SW 1271 (cell line): Measurements from ENCODE around the gene WWOX.

ENCODE experiments used
- DNase-seq, 2 experiments: peaks; one replicate each; lab custom pipeline; 2025; lab: John Stamatoyannopoulos, UW

Gene WWOX

DNA sequence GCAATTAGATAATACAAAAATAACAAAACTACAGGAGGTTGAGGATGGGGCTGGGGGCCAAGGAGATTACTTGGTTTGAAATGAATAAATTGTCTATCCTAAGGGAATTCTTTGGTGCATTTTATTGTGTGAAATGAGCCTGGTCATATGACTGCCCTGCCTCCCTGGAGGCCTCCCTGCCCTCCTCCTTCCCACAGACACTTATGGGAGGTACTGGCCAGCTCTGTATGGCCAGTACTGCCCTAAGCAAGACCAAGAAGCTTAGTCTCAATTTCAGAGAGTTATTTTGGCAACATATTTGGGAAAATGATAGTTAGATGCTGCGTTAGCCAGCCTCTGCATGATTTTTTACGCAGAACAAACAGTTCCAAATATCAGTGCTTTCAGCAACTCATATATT is 511.9 kb downstream of the WWOX start:
- no peak for DNase-seq

DNA sequence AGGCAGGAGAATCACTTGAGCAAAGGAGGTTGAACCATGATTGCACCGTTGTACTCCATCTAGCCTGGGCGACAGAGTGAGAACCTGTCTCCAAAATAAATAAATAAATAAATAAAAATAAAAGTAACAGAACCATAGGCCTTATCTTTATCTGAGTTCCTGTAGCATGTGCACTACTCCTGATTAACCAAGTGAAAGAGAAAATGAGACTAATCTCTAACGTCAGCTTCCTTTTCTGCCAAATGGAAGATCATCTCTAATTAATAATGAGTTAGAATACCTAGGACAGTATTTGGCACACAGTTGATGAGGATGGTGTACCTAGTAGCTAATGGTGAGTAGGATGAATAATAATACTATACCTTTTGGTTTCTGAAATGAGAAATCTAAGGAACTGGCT is 520.4 kb downstream of the WWOX start:
- no peak for DNase-seq

DNA sequence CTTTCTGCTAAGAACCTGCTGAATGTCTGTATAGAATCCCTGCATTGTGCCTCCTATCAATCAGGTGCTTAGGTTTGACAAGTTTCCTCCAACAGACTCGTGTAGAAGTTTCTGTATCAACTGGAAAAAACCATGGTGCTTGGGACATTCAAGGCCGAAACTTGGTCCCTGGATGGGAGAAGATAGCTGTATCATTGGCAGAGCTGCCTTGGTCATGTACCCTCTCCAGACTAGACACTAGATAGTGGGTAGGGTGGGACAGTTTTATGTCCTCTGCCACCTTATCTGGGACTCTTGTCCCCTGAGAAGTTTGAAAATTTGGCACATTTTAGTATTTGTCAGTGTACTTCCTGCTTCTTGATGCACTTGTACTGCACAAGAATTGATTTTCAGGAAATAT is 520.8 kb downstream of the WWOX start:
- DNase-seq: no peak

DNA sequence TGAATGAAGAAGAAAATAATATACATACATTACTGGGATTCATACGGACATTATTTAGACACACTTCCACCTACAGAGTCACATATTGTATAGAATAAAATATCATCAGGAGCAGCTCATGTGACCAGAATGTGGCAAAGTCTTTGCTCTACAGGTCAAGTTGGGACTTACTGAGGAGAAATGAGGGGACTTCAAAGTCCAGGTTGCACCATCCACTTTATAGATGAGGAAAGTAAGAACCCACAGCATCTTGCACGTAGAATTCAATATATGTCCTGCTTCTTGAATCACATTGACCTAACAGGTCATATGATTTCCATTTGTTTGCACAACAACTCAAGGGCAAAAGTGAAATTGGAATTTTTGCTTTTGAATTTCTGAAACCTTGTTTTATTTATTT is 524.3 kb downstream of the WWOX start:
- DNase-seq: no peak

DNA sequence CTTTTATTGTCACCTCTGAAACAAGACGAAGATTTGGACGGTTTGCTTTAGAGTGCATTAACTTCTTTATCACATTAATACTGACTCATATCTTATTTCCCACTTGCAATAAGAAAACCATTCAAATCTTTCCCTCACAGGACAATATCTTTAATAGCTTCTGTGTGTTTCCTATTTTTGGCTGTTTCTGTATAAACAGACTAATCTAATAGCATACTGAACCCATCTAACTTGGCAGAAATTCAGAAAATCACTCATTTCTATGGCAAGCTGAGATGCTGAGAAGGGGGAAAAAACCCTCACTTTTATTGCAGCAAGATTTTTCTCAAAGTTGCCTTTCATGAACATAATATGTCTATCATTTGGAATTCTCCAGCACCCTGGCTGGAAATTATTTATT is 524.9 kb downstream of the WWOX start:
- DNase-seq: no peak

DNA sequence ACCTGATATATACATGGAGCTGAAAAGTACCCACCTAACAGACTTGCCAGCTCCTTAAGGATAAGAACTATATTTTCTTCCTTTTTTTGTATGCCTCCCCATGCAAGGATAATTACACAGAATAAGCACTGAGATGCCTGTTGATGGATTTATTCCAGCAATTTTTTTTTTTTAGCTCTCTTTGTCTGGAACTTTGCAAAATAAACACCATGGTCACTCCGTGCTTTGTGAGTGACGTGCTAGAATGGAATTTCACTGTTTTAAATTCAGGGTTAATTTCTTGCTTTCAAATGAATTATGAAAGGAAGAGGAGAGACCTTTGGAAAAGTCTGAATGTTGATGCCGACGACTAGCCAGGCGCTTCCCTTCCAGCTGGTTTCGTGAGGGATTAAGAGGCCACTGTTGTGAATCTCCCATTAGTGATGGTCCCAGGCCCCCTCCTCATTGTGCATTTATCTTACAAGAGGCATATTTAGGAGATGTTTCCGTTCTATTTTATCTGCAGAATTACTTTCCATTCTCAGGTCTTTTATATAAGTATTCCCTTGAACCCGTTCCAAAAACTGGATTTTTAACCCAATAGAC is 529.1 kb downstream of the WWOX start:
- DNase-seq: no peak

DNA sequence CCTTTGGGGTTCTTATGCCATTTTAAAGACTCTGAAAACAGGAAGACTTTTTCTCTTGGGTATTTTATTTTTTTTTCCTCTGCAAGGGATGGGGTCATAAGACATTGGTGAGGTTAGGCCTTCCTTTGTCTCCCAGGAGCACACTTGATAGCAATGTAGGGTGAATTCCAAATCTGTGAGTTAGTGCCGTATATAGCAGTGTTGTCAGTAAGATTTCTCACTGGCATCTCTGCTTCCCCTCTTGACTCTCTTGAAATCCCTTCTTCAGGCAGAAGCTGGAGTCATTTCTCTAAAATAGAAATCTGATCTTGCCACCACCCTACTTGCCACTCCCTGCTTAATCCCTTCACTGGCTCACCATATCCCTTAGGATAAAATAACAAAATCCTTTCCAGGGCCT is 529.7 kb downstream of the WWOX start:
- no peak for DNase-seq

DNA sequence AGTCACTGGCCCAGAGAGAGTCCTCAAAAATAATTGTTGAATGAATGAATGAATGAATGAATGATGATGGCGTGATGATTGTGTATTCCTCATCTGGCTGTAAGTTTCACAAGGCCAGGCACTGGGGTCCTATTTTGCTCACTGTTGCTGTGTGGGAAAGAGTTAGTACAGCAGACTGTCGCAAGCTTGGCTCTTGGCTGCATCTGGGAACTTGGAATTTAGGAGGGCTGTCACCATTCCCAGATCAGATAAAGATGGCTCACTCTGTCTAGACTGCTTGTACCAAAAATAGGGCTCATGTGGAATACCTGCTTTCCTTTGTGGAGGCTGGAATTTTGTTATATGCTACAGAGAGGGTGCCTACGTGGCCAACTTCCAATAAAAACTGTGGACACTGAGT is 530.6 kb downstream of the WWOX start:
- DNase-seq: no peak

DNA sequence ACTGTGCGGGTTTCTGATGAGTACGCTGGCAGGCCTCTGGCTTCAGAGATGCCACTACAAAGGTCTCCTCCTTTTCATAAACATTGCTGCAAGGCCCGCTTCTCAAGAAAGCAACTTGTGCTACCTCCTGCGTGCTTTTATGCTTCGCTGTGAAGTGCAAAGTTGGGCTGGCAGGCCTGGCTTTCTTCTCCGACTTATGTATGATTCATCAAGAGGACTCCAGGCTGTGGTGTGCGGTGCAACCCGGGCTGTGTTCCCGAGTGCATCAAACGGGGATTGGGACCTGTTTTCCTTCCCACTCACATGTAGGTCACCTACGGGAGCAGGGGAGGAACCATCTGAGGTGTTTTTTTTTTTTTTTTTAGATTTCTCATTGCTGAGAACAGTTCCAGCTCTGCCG is 534.1 kb downstream of the WWOX start:
- no peak for DNase-seq

DNA sequence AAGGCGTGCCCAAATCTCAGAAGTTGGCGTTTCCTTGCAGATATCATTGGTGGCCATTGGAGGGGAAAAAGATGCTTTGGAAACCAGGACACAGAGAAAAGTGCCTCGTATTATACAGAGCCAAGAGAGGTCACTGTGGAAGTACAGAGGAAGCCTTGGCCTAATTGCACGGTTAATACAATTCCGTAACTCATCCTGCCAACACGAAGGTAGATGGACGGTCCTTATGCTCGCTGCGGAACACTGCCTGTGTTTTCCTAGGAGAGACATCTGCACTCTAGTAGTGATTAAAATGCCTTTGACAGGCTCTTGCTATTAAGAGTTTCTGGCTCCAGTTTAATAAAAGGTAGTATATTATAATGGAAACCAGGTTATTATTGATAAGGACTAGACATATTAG is 536.4 kb downstream of the WWOX start:
- DNase-seq: no peak

DNA sequence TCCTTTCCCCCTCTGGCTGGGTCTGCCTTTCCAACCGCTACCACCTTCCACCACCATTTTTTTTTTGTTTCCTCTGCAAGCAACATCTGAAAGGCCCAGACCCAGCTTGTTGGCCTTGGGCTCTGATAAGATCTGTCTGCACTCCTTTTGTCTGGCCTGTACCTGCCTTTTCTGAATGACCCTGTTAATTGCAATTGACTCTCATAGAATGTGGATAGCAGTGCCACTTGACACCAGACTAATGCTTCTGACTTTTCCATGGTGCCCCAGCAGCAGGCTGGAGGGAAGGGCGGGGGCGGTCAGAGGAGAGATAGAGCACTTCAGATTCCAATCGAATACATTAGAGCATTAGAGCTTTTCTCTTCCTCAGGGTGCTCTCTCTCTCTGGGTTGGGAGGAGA is 538.9 kb downstream of the WWOX start:
- no peak for DNase-seq

DNA sequence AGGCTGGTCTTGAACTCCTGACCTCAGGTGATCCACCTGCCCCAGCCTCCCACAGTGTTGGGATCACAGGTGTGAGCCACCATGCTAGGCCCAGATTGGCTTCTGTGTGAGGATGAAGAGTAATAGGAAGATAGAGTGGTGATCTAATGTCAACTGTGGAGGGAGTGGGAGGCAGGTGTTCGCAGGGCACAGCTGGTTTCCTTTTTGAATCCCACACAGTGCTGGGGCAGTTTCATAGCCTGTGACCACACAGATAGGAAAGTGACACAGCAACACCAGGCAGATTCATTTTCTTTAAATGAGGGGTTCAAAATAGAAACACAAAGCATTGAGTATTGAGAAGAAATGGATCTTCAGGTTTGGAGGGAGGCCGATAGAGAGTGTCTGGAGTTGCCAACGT is 540.3 kb downstream of the WWOX start:
- DNase-seq: no peak

DNA sequence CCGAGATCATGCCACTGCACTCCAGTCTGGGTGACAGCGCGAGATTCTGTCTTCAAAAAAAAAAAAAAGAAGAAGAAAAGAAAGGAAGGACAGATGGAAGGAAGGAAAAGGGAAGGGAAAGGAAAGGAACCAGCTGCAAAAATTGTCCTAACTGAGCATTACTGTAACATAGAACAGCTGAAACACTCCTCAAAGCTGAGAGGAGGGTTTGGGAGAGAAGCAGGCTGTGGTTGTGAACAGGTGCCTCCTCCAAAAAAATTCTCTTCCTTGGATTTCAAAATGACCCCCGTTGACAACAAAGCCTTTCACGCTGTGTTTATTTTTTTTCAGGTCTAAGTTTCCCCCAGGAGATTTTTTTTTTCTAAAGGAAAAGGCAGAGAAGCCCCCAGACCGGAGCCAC is 541.4 kb downstream of the WWOX start:
- DNase-seq: no peak

DNA sequence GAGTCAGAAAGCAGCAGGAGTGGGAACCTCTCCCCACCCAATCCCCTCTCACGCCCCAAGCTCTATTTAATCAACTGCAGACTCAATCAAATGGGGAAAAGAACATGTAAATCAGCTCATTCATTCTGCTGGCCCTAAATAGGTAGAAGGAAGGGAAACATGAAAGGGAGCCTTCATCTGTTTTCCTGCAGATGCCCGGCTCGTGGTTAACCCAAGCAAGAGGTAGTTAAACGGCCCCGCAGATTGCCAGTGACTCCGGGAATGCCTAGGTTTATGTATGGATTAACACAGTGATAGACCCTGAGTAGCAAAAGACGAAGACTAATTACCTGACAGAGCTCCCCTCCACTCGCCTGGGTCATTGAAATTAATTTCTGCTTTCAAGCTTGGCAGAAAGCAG is 542.0 kb downstream of the WWOX start:
- DNase-seq: no peak

DNA sequence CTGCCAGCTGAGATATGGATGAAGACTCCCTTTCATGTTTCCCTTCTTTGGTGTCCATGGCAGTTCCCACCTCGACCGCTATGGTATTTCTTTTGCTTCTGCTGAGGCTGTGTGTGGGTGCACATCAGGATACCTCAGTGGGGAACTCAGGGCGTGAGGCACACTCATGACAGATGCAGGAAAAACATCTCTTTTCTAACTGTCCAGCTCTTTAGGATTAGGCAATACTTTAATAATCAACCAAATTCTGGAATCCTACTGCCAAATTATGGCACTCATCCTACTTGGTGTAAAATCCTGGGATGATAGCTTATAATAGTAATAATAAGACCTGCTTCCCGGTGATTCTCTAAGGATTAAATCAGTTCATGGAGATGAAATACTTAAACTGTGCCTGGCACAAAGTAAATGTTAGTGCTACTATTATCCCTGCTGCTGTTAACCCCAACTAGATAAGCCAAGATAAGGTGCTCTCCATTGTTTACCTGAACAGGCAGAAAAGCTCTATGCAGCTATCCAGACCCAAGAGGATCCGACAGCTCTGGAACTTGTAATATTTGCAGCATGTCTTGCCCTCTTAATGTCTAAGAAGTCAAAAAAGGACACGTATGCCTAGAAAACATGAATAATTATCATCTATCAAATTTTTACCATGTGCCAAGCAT is 543.3 kb downstream of the WWOX start:
- no peak for DNase-seq

DNA sequence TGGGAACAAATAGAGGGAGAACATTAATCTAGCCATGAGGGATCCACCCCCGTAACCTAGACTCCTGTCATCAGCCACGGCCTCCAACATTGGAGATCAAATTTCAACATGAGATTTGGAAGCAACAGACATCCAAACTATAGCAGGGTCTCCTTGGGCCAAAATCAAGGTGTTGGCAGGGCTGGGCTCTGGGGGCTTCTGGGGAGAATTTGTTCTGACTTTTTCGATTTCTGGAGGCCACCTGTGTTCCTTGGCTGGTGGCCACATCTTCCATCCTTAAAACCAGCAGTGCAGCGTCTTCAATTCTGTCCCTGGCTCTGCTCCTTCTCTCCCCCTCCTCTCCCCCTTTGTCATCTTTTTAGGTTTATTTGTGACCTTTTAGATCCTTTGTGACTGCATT is 546.2 kb downstream of the WWOX start:
- no peak for DNase-seq

DNA sequence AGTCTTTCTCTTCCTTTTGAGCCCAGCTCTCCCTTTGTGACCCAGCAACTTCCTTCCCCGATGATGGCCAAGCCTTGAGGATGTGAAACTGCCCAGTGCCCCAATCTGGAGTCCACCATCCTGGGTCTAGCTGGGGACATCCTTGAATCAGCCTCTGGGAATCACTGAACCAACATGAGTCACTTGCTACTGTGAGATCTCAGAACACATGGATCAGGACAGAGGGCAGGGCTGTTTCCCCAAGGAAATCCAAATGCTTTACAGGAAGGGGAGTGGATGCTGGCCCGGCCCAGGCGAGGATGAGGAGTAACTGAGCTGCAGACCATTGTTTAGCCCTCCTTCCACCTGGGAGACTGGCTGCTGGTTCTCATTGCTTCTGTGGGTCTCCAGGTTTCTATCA is 547.6 kb downstream of the WWOX start:
- no peak for DNase-seq

DNA sequence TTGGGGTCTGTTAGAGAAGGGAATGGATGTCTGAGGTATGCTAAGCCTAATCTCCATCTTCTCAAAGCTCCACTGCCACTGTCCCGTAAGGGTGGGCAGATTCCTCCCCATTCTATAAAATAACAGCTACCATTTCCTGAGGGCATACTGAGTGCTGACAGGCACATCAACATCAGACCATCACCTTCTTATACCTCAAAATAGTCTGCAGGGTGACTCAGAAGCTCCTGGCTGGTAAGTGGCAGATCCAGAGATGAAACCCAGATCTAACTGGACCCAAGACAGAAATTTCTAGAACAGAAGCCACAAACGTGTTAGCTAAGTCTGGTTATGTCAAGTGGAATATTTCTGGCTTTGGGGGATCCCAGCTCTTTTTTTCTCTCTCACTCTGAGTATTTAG is 548.0 kb downstream of the WWOX start:
- DNase-seq: no peak

DNA sequence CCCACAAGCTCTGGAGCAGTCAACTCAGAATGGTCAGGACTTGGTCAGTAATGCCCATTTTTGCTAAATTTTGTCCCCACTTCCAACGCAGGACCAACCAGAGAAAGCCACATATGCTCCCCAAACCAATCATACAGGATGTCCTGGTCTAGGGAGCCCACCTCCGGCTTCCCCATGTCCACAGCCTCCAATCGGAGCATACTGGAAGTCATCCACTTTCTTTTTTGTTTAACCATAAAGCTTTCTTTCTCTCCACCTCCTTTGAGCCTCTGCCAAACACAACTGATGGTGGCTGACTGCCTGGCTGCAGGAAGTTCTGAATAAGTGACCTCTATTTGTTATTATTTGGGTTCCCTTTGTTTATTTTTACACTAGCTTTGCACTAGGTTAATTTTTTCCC is 549.1 kb downstream of the WWOX start:
- no peak for DNase-seq

DNA sequence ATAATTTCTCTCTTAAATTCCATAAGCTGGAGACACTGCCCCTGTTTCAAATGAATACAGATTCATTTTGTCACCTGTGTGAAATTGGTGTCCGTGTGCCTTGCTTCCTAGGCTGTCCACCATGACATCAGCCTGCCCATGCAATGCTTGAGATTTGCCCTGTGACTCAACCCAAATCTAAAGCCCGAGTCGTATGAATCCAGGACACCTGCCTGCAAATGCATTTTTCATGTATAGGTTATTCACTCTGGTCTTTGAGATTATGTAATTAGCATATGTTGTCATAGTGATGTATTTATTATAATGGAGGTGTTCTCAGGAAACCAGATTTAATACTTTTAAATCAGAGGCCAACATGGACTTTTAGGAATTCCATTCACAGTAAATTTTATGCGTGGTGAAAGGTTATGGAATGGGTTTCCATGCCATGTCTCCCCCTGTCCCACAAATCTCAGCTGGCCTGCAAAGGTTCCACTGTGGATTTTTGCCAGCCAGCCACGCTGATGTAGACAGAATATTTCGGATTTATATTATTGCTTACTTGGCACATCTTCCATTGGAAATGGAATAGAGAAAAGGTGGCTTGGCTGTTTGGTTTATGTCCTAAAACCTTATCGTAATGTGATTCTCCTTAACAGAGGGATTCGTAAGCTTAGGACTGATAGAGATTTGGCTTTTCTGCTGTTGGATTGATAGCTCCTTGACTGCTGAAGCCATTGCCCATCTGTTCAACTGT is 551.1 kb downstream of the WWOX start:
- DNase-seq: no peak

DNA sequence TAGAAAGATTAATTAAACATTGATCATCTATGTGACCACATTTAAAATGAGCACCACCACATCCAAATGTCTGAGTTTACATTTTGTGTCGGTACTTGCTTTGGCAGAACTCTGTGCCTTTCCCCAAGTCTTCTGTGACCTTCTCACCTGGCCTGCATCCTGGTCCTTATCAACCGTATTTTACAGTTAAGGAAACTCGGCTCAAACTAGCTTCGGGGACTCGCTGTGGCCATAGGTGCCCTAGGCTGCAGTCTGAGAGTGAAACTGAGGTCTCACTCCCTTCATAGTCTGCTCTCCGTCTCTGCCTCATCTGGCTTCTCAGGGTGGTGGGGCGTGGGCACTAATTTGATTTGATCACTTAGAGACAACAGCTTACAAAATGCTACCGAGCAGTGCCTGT is 555.5 kb downstream of the WWOX start:
- DNase-seq: no peak

DNA sequence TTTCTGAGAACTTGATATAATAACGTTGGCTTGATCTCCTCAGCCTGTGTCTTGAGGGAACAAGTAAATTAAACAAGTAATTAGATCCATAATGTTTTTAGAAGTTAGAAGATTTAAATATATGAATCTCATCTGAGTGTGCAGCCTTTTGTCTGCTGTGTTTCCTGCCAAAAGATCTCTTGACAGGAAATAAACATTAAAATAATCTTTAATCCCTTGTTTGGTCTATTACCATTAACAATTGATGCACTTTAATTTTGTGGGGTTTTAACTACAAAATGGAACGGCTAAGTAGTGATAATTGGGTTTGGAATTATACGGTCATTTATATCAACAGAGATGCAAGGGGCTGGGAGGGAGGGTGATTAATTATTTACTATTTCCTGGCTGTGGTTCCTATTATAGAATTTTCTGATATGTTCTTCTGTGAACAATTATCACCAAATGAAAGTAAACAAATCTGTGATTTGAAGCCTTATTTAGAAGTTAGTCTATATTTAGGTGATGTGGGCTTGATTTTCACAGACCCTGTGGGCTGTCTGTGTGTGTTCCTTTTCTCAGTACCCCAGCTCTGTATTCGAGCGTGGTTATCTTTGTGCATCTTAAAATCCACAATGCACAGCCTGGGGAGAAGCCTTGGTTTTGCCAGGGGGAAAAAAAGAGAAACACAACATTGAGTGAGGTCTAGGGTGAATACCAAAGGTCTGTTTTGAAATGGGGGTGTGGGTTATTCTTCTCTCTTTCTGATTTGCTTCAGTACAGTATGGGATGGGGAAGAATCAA is 556.1 kb downstream of the WWOX start:
- no peak for DNase-seq

DNA sequence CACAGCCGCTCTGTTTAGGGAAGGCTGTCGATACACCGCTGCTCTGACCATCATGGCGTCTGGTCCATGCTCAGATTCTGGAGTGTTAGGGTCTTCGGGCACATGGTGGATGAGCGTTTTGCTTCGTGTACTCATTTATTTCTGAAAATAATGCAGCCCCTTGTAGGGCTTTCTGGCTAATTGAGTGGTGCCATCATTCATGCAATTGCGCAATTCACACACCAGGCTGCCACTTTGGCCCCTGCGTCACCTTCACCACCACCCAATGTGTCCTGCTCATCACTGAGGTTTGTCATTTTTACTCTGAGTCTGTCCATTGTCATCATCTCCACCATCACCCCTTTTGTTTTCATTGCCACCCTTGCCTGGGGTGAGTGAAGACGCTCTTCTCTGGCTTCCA is 557.4 kb downstream of the WWOX start:
- no peak for DNase-seq
